HepG2 (cell line): ENCODE measurements around the gene ZFYVE28. TPM values are rescaled to one million over a fixed set of nuclear protein-coding genes. Genes with fewer than 3 reads are reported as not detected.
A peak's percentile ranks its signal among the peaks of the same experiment; 100 is the strongest.

Source experiments
- ARNT2 ChIP-seq: sonication (generic); formaldehyde crosslinking; IDR thresholded peaks from 2 replicates; pipeline ENCODE4 v1.8.0; 2022; ENCODE audit warnings: mild to moderate bottlenecking, low read depth, missing genetic modification reagents, moderate library complexity
- GATA4 ChIP-seq: sonication (generic); IDR thresholded peaks from 2 replicates; pipeline ENCODE4 v1.6.1; 2016; ENCODE audit warnings: antibody characterized with exemption, low read depth, borderline replicate concordance
- NR2F1 ChIP-seq, 2 experiments: fragments of 450-650 bp in 1 of 2; formaldehyde crosslinking in 1 of 2; IDR thresholded peaks; 2 replicates each; pipeline versions ENCODE4 v1.5.0 to v1.6.1; 2016 to 2020; ENCODE audit warnings: mild to moderate bottlenecking in 1 of 2, missing compliant biosample characterization in 1 of 2, missing genetic modification reagents in 1 of 2, moderate library complexity in 1 of 2
- NR2F6 ChIP-seq, 2 experiments: IDR thresholded peaks; 2 replicates each; pipeline ENCODE4 v1.6.1; 2016; ENCODE audit warnings: antibody characterized with exemption in 1 of 2, mild to moderate bottlenecking in 1 of 2
- PBX3 ChIP-seq: sonication (generic); formaldehyde crosslinking; IDR thresholded peaks from 2 replicates; pipeline ENCODE4 v1.8.1; 2023; ENCODE audit warnings: missing genetic modification reagents, inconsistent platforms, borderline replicate concordance
- PHF8 ChIP-seq: sonication (generic); formaldehyde crosslinking; IDR thresholded peaks from 2 replicates; pipeline ENCODE4 v1.5.0; 2020; ENCODE audit warnings: missing genetic modification reagents
- POLR2G ChIP-seq: fragments of 200-400 bp; formaldehyde crosslinking; IDR thresholded peaks from 2 replicates; pipeline ENCODE4 v1.6.1; 2018; ENCODE audit warnings: mild to moderate bottlenecking, low read depth, low read length, moderate library complexity
- SP4 ChIP-seq: sonication (generic); formaldehyde crosslinking; IDR thresholded peaks from 2 replicates; pipeline ENCODE4 v1.8.1; 2023; ENCODE audit warnings: mild to moderate bottlenecking, missing genetic modification reagents
- SUZ12 ChIP-seq: fragments of 150-350 bp; IDR thresholded peaks from 2 replicates; pipeline ENCODE4 v1.6.1; 2014; ENCODE audit warnings: low read depth, low read length
- THAP11 ChIP-seq: IDR thresholded peaks from 2 replicates; pipeline ENCODE4 v1.6.1; 2016; ENCODE audit warnings: missing biosample characterization, missing genetic modification reagents
- YY1 ChIP-seq: IDR thresholded peaks from 2 replicates; pipeline ENCODE4 v1.6.1; 2011; ENCODE audit warnings: low read length, low read depth, moderate library complexity, mild to moderate bottlenecking; ENCODE audit not compliant: insufficient read depth, insufficient replicate concordance
- ZIK1 ChIP-seq: sonication (generic); formaldehyde crosslinking; IDR thresholded peaks from 2 replicates; pipeline ENCODE4 v1.5.0; 2020; ENCODE audit warnings: mild to moderate bottlenecking, low read depth, missing genetic modification reagents, borderline replicate concordance
- ZMAT3 ChIP-seq: sonication (generic); formaldehyde crosslinking; conservative IDR thresholded peaks from 2 replicates; pipeline ENCODE4 v1.7.0; 2021; ENCODE audit warnings: missing genetic modification reagents
- ZNF20 ChIP-seq: sonication (generic); formaldehyde crosslinking; IDR thresholded peaks from 2 replicates; pipeline ENCODE4 v1.4.0; 2020; ENCODE audit warnings: mild to moderate bottlenecking, moderate library complexity, missing genetic modification reagents
- ZNF776 ChIP-seq: sonication (generic); formaldehyde crosslinking; IDR thresholded peaks from 2 replicates; pipeline ENCODE4 v1.4.0; 2020; ENCODE audit warnings: mild to moderate bottlenecking, missing genetic modification reagents
- polyA plus RNA-seq, 8 experiments: library from polyadenylated mRNA; depleted of rRNA in 3 of 8; stranded (reverse) in 7 of 8; unstranded in 1 of 8; fragments of >200 nt; fragmentation: Illumina TruSeq in 4 of 8; extraction: Trizol in 4 of 8; gene quantifications; 2 replicates each; pipeline versions ENCODE4 v1.2.1 to v1.2.3, GENCODE V29; 2011 to 2016; ENCODE audit warnings: low read depth in 4 of 8, missing spikeins in 1 of 8, mixed read lengths in 1 of 8; ENCODE audit not compliant: insufficient read depth in 1 of 8
- total RNA-seq, 5 experiments: library from RNA; depleted of rRNA; stranded (reverse); fragments of >200 nt; fragmentation: Illumina TruSeq; extraction: Trizol; gene quantifications; 2 replicates each; pipeline ENCODE4 v1.2.3, GENCODE V29; 2016; ENCODE audit warnings: low read depth in 1 of 5
- TF ChIP-seq, protein P1 (sequence below): sonication (generic); formaldehyde crosslinking; IDR thresholded peaks from 2 replicates; pipeline ENCODE4 v1.5.0; 2020; ENCODE audit warnings: mild to moderate bottlenecking, missing genetic modification reagents, borderline replicate concordance
- TF ChIP-seq, protein P2 (sequence below): sonication (generic); formaldehyde crosslinking; conservative IDR thresholded peaks from 2 replicates; pipeline ENCODE4 v1.5.0; 2020; ENCODE audit warnings: missing genetic modification reagents

The ZFYVE28 gene
- total and polyA plus RNA-seq, 2 of the 13 experiments (the other 11 are each of a cell fraction or from before 2014, with no cell fraction given) = 0.12 to 0.22 TPM

DNA sequence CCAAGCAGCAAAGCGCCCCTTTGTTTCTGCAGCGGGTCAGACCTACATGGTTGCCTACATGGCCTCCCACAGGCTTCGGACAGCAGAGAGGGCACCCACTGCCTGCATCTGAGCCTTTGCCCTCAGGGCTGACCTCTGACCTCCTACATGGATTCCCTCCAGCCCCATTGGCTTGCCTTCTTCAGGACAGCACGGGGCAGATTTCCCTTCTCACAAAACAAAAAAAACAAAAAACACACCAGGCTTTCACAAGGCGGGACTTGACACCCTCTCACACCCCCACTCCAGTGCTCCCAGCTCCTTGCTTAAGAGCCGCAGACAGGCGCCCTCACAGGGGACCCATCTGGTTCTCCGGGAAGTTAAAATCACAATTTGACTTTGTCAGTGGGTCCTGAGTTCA is 32.9 kb downstream of the ZFYVE28 start (continued):
- TF ChIP-seq, protein P1, sequence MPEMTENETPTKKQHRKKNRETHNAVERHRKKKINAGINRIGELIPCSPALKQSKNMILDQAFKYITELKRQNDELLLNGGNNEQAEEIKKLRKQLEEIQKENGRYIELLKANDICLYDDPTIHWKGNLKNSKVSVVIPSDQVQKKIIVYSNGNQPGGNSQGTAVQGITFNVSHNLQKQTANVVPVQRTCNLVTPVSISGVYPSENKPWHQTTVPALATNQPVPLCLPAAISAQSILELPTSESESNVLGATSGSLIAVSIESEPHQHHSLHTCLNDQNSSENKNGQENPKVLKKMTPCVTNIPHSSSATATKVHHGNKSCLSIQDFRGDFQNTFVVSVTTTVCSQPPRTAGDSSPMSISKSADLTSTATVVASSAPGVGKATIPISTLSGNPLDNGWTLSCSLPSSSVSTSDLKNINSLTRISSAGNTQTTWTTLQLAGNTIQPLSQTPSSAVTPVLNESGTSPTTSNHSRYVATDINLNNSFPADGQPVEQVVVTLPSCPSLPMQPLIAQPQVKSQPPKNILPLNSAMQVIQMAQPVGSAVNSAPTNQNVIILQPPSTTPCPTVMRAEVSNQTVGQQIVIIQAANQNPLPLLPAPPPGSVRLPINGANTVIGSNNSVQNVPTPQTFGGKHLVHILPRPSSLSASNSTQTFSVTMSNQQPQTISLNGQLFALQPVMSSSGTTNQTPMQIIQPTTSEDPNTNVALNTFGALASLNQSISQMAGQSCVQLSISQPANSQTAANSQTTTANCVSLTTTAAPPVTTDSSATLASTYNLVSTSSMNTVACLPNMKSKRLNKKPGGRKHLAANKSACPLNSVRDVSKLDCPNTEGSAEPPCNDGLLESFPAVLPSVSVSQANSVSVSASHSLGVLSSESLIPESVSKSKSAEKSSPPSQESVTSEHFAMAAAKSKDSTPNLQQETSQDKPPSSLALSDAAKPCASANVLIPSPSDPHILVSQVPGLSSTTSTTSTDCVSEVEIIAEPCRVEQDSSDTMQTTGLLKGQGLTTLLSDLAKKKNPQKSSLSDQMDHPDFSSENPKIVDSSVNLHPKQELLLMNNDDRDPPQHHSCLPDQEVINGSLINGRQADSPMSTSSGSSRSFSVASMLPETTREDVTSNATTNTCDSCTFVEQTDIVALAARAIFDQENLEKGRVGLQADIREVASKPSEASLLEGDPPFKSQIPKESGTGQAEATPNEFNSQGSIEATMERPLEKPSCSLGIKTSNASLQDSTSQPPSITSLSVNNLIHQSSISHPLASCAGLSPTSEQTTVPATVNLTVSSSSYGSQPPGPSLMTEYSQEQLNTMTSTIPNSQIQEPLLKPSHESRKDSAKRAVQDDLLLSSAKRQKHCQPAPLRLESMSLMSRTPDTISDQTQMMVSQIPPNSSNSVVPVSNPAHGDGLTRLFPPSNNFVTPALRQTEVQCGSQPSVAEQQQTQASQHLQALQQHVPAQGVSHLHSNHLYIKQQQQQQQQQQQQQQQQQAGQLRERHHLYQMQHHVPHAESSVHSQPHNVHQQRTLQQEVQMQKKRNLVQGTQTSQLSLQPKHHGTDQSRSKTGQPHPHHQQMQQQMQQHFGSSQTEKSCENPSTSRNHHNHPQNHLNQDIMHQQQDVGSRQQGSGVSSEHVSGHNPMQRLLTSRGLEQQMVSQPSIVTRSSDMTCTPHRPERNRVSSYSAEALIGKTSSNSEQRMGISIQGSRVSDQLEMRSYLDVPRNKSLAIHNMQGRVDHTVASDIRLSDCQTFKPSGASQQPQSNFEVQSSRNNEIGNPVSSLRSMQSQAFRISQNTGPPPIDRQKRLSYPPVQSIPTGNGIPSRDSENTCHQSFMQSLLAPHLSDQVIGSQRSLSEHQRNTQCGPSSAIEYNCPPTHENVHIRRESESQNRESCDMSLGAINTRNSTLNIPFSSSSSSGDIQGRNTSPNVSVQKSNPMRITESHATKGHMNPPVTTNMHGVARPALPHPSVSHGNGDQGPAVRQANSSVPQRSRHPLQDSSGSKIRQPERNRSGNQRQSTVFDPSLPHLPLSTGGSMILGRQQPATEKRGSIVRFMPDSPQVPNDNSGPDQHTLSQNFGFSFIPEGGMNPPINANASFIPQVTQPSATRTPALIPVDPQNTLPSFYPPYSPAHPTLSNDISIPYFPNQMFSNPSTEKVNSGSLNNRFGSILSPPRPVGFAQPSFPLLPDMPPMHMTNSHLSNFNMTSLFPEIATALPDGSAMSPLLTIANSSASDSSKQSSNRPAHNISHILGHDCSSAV = no peak
- no peak for TF ChIP-seq SP4
- TF ChIP-seq, protein P2, sequence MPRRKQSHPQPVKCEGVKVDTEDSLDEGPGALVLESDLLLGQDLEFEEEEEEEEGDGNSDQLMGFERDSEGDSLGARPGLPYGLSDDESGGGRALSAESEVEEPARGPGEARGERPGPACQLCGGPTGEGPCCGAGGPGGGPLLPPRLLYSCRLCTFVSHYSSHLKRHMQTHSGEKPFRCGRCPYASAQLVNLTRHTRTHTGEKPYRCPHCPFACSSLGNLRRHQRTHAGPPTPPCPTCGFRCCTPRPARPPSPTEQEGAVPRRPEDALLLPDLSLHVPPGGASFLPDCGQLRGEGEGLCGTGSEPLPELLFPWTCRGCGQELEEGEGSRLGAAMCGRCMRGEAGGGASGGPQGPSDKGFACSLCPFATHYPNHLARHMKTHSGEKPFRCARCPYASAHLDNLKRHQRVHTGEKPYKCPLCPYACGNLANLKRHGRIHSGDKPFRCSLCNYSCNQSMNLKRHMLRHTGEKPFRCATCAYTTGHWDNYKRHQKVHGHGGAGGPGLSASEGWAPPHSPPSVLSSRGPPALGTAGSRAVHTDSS = no peak
- no peak for TF ChIP-seq THAP11 (CRISPR knock-in tag)
- TF ChIP-seq ZNF20 = no peak
- no peak for TF ChIP-seq ARNT2 (CRISPR knock-in tag)
- no peak for TF ChIP-seq PBX3 (CRISPR knock-in tag)
- no peak for TF ChIP-seq ZMAT3 (CRISPR knock-in tag)
- peak in 1 of 2 experiments; percentile 8; a peak in 1 of 4 replicates for TF ChIP-seq NR2F1 (CRISPR knock-in tag; IDR thresholded peaks at IDR 0.05)
- no peak for TF ChIP-seq SUZ12
- TF ChIP-seq YY1 = no peak
- no peak for TF ChIP-seq PHF8
- peak; percentile 61 for TF ChIP-seq NR2F6 (IDR thresholded peaks at IDR 0.05)
- TF ChIP-seq NR2F6 (CRISPR knock-in tag; IDR thresholded peaks at IDR 0.05) = 0 out of 2 replicates have a peak, but pooled peaks have one; percentile 22
- no peak for TF ChIP-seq POLR2G
- no peak for TF ChIP-seq GATA4
- TF ChIP-seq ZIK1 = no peak
- TF ChIP-seq ZNF776 (CRISPR knock-in tag) = no peak
